Cardiac muscle cell (in vitro differentiated cells and primary cell): Measurements from ENCODE around the gene RNF14. TPM values are rescaled to one million over a fixed set of nuclear protein-coding genes. Genes with fewer than 3 reads are reported as not detected.
"Not testable (repeated sequence)": the region's sequence is repeated elsewhere in the genome, so short reads cannot be mapped to it uniquely, and the experiment has no call there.

ENCODE experiments used
- DNase-seq, 2 donors: peaks; one replicate each; pipeline versions ENCODE4 v3.0.0 to v3.0.0-alpha.2; 2010 to 2017; ENCODE audit warnings: low read depth in 1 of 2, low spot score in 1 of 2
- H3K27ac ChIP-seq: fragments of 200-600 bp; sonication (generic); 2 replicates; pipeline ENCODE4 v1.5.1; 2016
- H3K27me3 ChIP-seq: fragments of 200-600 bp; sonication (generic); 2 replicates; pipeline ENCODE4 v1.6.0; 2016; ENCODE audit warnings: control low read depth
- H3K36me3 ChIP-seq: fragments of 200-600 bp; sonication (generic); 2 replicates; pipeline ENCODE4 v1.5.1; 2016; ENCODE audit warnings: control low read depth
- H3K4me1 ChIP-seq: fragments of 200-600 bp; sonication (generic); 2 replicates; pipeline ENCODE4 v1.8.1; 2017; ENCODE audit warnings: low read depth, mild to moderate bottlenecking, mixed run types
- H3K4me3 ChIP-seq: fragments of 200-600 bp; sonication (generic); 2 replicates; pipeline ENCODE4 v1.5.1; 2016; ENCODE audit warnings: mild to moderate bottlenecking
- H3K9me3 ChIP-seq: fragments of 200-600 bp; sonication (generic); 2 replicates; pipeline ENCODE4 v1.5.1; 2017; ENCODE audit warnings: low read depth, mild to moderate bottlenecking, control low read depth
- CTCF ChIP-seq: IDR thresholded peaks from 2 replicates; pipeline ENCODE4 v1.5.1; 2012; ENCODE audit warnings: low read depth, mild to moderate bottlenecking, low read length
- polyA plus RNA-seq: library from polyadenylated mRNA; unstranded; fragments of >200 nt; fragmentation: Nextera tagmentation; extraction: Ambion mirVana; gene quantifications from 2 replicates; pipeline ENCODE4 v1.2.1, GENCODE V29; 2016
- total RNA-seq: library from RNA; depleted of rRNA; stranded (reverse); fragments of >200 nt; gene quantifications from 2 replicates; pipeline ENCODE4 v1.2.3, GENCODE V29; 2016

The RNF14 gene, protein sequence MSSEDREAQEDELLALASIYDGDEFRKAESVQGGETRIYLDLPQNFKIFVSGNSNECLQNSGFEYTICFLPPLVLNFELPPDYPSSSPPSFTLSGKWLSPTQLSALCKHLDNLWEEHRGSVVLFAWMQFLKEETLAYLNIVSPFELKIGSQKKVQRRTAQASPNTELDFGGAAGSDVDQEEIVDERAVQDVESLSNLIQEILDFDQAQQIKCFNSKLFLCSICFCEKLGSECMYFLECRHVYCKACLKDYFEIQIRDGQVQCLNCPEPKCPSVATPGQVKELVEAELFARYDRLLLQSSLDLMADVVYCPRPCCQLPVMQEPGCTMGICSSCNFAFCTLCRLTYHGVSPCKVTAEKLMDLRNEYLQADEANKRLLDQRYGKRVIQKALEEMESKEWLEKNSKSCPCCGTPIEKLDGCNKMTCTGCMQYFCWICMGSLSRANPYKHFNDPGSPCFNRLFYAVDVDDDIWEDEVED
- total RNA-seq (35.4 and 57.2 TPM in 2 replicates), polyA plus RNA-seq (60.3 and 69.2 TPM in 2 replicates)

DNA sequence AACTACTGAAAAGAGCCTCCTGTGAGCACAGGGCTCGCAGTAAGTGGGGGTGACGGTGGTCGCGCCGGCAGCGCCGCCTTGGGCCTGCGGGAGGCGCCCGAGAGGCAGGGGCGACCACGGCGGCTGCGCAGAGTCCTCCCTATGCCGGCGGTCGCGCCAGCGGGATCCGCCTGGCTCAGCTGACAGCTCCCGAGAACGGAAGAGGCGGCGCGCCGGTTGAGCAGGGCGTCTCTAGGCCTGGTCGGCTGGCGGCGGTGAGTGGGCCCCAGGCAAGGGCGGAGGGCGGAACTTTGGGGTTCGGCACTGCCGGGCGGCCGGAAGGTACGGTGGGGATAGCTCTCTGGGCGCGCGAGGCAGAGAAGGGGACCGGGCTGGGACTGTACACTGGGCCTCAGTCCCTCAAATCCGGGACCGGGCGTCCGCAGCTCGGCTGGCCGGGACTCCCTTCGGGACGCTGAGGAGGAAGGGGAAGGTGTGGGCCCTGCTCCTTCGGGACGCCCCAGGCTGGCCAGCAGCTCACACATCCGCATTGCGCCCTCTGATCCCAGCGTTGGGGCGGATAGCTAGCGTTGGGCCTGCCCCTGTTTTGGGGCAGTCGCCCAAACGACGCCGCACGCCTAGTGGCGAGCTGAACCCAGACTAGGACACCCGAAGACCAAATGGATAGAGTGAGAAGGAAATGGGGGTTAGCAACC lies at the start of gene RNF14:
Gene RNF14, plus strand, starts transcription at position 192 of the 695 bp plus-strand sequence. CDS start 4,484 bp downstream, outside the sequence.
- peak within 1 kb of the TSS; percentile 97 for H3K27ac ChIP-seq
- H3K4me1 ChIP-seq = peaks cover 13% of the 10 kb centered on the region
- peak; percentile 96 to 97 for DNase-seq
- TF ChIP-seq CTCF = peak; percentile 74
- peak within 1 kb of the TSS; percentile 73 for H3K4me3 ChIP-seq
- H3K27me3 ChIP-seq = no peaks in the 10 kb centered on the region
- H3K9me3 ChIP-seq = no peaks in the 10 kb centered on the region
- peaks cover 7% of the 10 kb centered on the region for H3K36me3 ChIP-seq

GRCh38 chr5:141919218-141920119 lies 49.4 kb upstream of the RNF14 start:
- no peaks in the 10 kb centered on the region for H3K9me3 ChIP-seq
- H3K27me3 ChIP-seq = no peaks in the 10 kb centered on the region
- H3K36me3 ChIP-seq = no peaks in the 10 kb centered on the region
- H3K4me3 ChIP-seq = no peak overlapping the region
- DNase-seq = no peak
- no peak overlapping the region for H3K27ac ChIP-seq
- peaks cover 6% of the 10 kb centered on the region for H3K4me1 ChIP-seq
- TF ChIP-seq CTCF = no peak

GRCh38 chr5:141920771-141921170 lies 48.1 kb upstream of the RNF14 start:
- no peak for TF ChIP-seq CTCF
- H3K27me3 ChIP-seq = no peaks in the 10 kb centered on the region
- no peaks in the 10 kb centered on the region for H3K9me3 ChIP-seq
- H3K4me1 ChIP-seq = peaks cover 7% of the 10 kb centered on the region
- no peak for DNase-seq
- H3K36me3 ChIP-seq = no peaks in the 10 kb centered on the region
- no peak overlapping the region for H3K27ac ChIP-seq
- no peak overlapping the region for H3K4me3 ChIP-seq

DNA sequence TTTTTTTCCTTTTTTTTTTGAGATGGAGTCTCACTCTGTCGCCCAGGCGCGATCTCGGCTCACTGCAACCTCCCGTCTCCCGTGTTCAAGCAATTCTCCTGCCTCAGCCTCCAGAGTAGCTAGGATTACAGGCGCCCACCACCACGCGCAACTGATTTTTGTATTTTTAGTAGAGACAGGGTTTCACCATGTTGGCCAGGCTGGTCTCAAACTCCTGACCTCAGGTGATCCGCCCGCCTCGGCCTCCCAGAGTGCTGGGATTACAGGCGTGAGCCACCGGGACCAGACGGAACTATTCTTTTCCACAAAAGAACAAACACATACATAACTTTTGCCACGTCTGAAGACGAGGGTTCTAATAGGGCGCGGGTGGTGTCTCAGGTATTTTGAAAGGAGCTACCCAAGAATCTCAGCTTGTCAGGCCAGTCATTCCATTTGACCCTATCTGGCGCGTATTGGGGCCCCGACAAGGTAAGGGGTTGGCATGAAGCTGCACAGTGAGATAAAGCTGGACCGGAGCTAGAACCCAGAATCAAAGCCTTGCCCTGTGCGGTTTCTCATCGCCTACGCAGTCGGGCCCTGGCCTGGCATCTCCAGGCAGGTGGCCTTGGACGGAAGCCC lies 46.0 kb upstream of the RNF14 start:
- not testable (repeated sequence) for H3K27me3 ChIP-seq
- Histone ChIP-seq H3K4me3 (peak overlapping the region; percentile 62), H3K27ac (peak overlapping the region; percentile 95)

GRCh38 chr5:141923448-141924313 lies 45.2 kb upstream of the RNF14 start, which contains the start of gene DELE1:
Gene DELE1, plus strand, starts transcription at chr5:141923871. Its CDS starts 71 bp downstream, at chr5:141923942.
- H3K27me3 ChIP-seq = no peaks in the 10 kb centered on the region
- H3K4me1 ChIP-seq = peaks cover 7% of the 10 kb centered on the region
- DNase-seq = peak; percentile 94
- H3K27ac ChIP-seq = peak within 1 kb of the TSS; percentile 95
- H3K36me3 ChIP-seq = peaks cover 22% of the 10 kb centered on the region
- no peak for TF ChIP-seq CTCF
- no peaks in the 10 kb centered on the region for H3K9me3 ChIP-seq
- peak within 1 kb of the TSS; percentile 62 for H3K4me3 ChIP-seq

More for the DNA sequence above, 46.0 kb upstream of the RNF14 start:
- not testable (repeated sequence) for H3K9me3 ChIP-seq, DNase-seq, H3K4me1 ChIP-seq
- H3K36me3 ChIP-seq = peaks cover 15% of the 10 kb centered on the region
